Activated CD8-positive, alpha-beta memory T cell treated with anti-CD3 and anti-CD28 coated beads for 36 hours (primary cell): Measurements from ENCODE around the gene DENND2A. TPM values are rescaled to one million over a fixed set of nuclear protein-coding genes. Genes with fewer than 3 reads are reported as not detected.
"Not testable (repeated sequence)": the region's sequence is repeated elsewhere in the genome, so short reads cannot be mapped to it uniquely, and the experiment has no call there.

Source experiments
- CTCF ChIA-PET: fragments of 350-600 bp; sonication (Branson Sonifier 250); formaldehyde crosslinking; loops from one replicate; lab custom pipeline; 2021; ENCODE audit warnings: antibody characterized with exemption; lab: Charles Lee
- POLR2A ChIA-PET: fragments of 350-600 bp; sonication (Branson Sonifier 250); formaldehyde crosslinking; loops from one replicate; lab custom pipeline; 2021; ENCODE audit warnings: antibody characterized with exemption; lab: Charles Lee
- total RNA-seq, 2 experiments: library from RNA; stranded (reverse); gene quantifications; one replicate each; pipeline ENCODE4 v1.2.3, GENCODE V29; 2021

DENND2A gene
- total RNA-seq, 2 experiments from 2014 or later: not detected

DNA sequence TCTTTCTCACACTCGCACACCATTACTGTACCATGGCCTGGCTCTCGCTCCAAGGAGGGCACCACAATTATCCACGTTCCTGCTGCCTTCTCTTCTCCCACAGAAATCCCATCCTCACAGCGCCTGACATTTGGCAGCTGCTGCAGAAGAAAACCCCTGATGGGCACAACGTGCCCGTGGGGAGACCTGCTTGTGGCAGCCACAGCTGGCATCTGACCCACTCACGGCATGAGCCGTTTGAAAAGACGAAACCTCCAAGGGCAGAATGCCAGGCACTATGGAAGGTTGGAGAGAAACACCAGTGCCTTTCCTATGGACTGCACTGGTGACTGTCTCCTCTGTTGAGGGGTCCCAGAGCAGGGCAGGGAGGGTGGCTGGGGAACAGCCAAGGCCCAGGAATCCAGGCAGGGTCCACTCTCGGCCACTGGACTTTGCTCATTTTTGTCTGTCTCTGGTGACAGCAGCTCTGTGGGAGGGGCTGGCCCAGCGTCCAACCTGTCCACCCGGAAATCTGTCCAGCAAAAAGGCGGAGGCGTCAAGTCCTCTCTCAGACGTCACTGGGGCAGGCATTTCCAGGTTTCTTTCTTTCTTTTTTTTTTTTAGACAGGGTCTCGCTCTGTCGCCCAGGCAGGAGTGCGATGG lies 100.4 kb downstream of the DENND2A start:
- CTCF ChIA-PET: no interaction called here
- POLR2A ChIA-PET: no interaction called here

DNA sequence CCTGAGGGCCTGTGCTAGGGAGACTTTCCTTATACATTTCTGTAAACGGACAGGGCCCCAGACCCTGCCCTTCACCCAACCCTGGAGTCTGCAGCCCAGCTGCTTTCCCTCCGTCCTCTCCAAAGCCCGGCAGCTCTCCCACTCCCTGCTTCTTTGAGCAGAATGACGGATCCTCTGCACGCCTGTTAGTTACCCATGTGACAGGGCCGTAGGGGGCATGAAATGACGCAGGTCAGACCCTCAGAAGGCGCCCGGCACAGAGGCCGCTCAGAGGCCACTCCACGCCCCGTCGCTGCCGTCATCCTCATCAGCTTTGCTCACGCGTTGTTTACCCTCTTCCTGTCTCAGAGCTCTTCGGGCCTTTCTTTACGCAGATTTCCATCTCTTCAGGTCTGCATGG lies 101.2 kb downstream of the DENND2A start:
- POLR2A ChIA-PET: no interaction called here
- CTCF ChIA-PET: no interaction called here

DNA sequence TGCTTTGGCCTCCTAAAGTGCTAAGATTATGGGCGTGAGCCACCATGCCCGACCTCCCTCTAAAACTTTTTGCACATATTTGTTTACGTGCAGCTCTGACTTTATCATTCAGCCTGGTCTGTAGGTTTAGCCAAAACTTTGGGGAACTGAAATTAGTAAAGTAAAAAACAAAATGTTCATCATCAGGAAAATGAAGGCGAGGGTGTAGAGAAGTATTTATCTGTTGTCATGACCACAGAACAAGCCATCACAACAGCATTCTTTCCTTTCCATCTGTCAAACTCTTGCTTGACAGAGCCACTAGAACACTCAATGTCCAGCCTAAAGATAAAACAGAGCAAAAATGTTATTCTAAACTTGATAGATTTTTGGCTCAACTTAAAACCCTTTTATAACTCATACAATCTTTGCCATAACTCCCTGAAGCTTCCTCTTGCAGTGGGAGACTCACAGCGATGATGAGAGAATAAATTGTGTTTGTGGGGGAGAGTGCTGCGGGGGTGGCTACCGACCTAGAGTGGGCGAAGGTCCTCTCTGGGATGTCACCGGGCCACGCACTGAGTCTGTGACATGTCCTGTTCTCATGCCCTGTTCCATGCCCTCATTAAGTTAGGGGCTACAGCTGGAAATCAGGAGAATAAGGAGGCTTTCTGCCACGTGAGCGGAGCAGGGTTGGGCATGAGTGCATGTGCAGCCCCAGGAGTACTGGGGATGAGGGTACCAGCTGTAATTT lies 102.7 kb downstream of the DENND2A start:
- ChIA-PET POLR2A (no interaction called here), CTCF (interaction anchor here (0.7 kb wide), 1 partner anchor 115 kb away, joined by 4 read pairs; no protein-coding TSS in a partner anchor)

DNA sequence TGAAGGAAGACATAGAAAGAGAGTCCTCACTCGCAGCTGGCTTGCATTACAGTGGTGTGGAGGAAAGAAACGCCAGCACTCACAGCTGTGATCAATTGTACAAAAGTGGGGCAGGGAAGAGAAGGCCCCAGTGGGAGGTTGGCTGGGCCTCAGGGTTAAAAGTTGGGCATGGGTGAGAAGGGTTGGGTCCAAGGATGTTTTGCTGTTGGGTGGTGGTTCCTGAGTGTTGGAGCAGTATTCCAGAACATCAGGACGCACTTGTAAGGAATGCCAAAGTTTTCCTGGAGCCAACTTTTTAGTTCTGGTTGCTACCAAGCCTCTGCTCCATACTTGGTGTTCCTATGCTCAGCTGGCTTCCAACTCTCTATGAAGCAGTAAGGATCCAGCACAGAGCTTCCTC lies 105.9 kb downstream of the DENND2A start:
- ChIA-PET CTCF (no interaction called here), POLR2A (no interaction called here)

DNA sequence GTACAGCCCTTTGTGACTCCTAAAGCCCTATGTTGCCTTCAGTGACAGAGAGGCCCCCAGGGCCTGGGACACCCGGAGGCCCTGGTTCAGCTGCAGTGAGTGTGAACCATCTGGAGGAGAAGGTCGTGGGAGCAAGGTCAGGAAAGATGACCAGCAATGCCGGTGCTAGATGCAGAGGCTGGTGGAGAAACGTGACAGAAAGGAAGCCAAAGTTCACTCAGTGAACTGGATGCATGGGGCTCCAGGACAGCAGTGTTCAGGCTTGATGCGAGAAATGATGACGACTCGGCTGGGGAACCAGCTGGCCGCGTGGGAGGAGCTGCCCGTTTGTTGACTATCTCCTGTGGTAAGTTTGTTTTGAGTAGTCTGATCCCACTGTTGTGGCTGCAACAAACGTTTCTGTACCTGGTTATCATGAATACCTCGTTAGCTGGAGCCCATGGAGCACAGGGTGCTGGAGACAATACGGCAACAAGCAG lies 107.2 kb downstream of the DENND2A start:
- ChIA-PET POLR2A (no interaction called here), CTCF (interaction anchor here (1.0 kb wide), 1 partner anchor 21 kb away, joined by 4 read pairs; no protein-coding TSS in a partner anchor)

DNA sequence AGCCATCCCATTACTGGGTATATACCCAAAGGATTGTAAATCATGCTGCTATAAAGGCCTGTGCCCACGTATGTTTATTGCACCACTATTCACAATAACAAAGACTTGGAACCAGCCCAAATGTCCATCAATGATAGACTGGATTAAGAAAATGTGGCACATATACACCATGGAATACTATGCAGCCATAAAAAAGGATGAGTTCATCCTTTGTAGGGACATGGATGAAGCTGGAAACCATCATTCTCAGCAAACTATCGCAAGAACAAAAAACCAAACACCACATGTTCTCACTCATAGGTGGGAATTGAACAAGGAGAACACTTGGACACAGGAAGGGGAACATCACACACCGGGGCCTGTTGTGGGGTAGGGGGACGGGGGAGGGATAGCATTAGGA lies 111.2 kb downstream of the DENND2A start:
- POLR2A ChIA-PET, CTCF ChIA-PET: not testable (repeated sequence)

DNA sequence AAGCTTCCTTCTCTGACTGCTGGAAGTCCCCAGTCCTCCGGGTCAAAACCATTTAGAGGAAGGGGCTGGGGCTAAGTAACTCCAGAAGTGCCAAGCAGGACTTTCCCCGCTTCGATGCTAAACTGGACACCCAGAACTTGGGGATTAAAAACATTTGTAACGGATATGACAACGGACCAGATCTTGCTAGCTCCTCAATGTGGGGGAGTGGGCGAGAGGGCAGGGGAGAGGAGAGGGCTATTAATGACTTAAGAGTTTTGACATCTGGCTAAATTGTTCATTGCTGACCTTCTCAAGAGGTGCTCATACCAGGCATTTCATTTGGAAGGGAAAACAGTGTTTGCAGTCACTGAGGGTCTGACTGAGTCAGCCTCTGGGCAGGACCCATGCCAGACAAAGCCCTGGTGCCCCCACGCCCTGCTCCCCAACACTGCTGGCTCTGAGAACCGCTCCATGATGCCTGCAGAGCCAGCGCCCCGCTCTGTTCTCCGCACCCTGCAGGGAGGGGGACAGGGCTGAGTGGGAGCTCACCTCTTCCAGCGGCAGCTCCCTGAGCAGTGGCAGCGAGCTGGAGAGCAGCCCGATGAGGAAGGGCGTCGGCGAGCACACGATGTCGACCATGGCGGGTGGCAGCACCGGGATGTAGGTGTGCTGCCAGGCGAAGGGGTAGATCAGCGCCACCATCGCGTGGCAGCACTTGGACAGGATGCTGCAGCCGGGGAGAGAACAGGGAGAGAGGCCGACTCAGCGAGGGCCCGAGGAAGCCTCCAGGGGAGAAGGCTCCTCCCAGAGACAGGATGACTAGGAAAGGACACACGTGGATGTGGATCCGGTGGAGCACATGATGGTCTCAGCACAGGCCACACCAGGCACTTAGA lies 113.6 kb downstream of the DENND2A start:
- POLR2A ChIA-PET: interaction anchor here (0.6 kb wide), 1 partner anchor 54 kb away, joined by 5 read pairs; no protein-coding TSS in a partner anchor
- CTCF ChIA-PET: interaction anchor here (0.5 kb wide), 1 partner anchor 12 kb away, joined by 4 read pairs; no protein-coding TSS in a partner anchor

DNA sequence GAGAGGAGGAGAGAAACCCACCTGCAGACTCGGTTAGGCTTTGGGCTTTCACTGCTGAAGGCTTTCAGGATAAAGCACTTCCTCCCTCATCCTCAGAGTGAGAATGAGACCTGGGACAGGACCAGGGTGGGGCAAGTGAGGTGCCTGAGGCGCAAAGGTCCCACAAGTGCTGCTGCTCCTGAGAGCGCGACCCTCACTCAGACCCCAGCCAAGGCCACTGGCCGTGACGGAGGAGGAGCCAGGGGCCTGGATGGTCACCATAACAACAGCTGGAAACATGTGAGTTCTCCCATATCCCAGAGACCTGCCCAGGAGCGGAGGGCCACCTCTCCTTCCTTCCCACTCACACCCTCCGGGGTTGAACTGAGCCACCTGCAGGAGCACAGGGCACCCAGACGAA lies 114.4 kb downstream of the DENND2A start:
- CTCF ChIA-PET: interaction anchor here (0.5 kb wide), 1 partner anchor 11 kb away, joined by 4 read pairs; no protein-coding TSS in a partner anchor
- POLR2A ChIA-PET: no interaction called here

DNA sequence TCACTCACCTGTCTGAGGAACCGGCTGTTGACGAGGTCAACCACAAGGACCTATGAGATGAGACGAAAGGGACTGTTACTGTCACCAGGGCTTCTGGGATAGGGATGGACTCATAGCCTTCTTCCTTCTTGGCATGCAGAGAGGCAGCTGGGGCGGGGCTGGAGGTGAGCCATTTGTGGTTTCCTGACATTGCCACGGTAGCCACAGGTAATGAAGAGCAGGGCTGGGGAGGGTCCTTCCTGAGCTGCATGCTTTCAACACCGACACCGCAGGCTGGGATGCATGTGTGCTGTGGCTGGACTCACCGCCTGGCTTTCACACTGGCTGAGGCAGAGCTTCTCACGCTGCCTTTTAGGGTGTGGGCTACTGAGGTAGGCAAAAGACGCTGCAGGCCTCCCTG lies 114.9 kb downstream of the DENND2A start:
- POLR2A ChIA-PET: no interaction called here
- CTCF ChIA-PET: no interaction called here

DNA sequence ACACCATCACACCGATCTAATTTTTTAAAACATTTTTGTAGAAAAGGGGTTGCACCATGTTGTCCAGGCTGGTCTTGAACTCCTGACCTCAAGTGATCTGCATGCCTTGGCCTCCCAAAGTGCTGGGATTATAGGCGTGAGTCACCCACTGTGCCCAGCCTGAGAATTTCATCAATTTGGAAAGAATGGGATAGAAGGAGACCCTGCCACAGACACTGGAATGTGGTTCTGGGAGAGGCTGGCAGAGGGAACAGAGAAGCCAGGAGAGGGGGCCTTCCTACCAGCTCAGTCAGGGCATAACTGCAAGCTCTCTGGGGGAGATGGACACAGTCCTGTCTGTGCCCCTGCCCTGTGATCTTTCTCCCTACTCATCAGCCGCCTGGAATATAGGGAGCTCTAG lies 119.2 kb downstream of the DENND2A start:
- ChIA-PET POLR2A (no interaction called here), CTCF (interaction anchor here (0.6 kb wide), 1 partner anchor 148 kb away, joined by 3 read pairs; no protein-coding TSS in a partner anchor)

DNA sequence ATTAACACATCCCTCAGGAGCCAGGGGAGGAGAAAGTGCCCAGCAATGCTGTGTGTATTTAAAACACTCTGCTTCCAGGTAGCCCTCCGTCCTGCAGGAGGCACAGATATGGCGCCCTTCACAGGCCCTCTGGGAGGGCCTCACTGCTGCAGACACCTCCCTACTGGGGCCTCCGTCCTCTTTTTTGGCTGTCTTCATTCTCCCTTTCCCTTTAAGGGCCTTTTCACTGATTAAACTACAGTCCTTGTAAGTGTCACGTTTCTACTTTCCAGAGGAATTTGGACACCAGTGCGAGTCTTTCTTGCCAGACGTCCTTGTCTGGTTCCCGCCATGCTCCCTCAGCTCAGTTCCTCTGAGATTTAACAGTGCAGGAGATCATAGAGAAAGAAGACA lies 121.6 kb downstream of the DENND2A start:
- POLR2A ChIA-PET: no interaction called here

DNA sequence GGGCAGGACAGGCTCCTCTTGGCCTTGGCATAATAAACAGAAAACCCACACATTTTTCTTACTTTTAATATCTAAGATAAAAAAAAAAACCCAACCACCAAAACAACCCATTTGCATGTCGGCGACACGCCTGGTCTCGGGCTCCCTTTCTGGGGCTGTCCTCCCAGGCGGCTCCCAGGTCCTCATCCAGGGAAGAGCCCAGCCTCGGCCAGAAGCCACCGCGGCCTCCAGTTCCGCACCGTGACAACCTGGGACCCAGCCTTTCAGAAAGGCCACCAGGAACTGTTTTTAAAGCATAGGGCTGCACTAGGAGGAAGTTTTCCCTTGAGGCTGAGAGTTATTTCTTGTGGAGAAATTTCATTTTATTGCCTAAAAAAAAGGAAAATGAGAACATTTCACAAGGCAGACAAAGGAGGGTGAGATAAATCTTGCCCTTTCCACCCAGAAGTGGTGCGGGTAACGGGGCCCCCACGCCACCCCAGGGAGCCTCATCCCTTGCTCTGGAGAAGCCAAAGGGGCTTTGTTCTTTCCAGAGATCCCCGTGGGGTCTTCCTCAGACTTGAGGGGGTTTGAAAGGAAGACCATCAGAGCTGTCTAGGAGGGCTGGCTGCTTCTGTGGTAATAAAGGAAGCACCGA lies 122.1 kb downstream of the DENND2A start:
- CTCF ChIA-PET: interaction anchor here (1.1 to 2.8 kb wide), 4 partner anchors 36 to 141 kb away, joined by 3 to 16 read pairs (median 4); no protein-coding TSS in a partner anchor
- POLR2A ChIA-PET: no interaction called here

More for the DNA sequence above, 121.6 kb downstream of the DENND2A start:
- CTCF ChIA-PET: interaction anchor here (1.3 kb wide), 1 partner anchor 36 kb away, joined by 3 read pairs; no protein-coding TSS in a partner anchor

DNA sequence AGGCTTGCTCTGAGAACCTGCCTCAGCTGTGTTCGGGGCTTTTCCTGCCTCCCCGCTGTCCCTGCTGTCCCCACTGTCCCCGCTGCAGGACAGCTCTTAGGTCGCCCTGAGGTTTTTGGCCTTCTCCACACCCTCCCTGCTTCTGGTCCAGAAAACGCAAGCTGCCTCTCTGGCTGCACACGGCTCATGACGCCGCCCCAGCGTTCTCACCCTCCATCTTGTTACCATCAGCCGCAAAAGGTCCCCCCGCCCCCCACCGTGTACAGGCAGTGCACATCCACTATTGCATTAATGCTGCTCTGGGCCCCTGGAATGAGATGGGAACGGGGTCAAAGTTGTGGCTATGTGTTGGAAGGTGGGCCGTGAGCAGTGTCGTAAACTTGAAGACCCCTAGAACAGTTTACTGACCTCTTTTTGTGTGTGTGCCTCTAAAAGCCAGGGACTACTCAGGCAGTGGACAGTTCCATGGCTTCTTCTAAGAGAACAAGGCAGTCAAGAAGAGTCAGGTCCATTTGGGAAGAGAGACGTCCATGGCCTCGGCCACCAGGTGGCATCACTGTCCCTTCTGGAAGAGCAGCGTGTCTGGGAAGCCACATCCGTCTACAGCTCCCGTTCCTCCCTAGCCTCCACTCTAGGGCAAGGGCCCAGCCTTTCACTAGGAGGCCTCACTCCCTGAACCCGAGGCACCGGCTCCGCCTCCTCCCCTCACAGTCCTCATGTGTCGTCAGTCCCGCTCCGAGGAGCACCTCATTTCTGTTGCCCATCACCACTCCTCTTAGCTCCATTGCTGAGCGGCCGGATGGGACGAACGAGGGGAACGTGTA lies 122.9 kb downstream of the DENND2A start:
- CTCF ChIA-PET: interaction anchor here (1.1 to 2.8 kb wide), 4 partner anchors 37 to 142 kb away, joined by 3 to 16 read pairs (median 4); no protein-coding TSS in a partner anchor
- POLR2A ChIA-PET: no interaction called here

DNA sequence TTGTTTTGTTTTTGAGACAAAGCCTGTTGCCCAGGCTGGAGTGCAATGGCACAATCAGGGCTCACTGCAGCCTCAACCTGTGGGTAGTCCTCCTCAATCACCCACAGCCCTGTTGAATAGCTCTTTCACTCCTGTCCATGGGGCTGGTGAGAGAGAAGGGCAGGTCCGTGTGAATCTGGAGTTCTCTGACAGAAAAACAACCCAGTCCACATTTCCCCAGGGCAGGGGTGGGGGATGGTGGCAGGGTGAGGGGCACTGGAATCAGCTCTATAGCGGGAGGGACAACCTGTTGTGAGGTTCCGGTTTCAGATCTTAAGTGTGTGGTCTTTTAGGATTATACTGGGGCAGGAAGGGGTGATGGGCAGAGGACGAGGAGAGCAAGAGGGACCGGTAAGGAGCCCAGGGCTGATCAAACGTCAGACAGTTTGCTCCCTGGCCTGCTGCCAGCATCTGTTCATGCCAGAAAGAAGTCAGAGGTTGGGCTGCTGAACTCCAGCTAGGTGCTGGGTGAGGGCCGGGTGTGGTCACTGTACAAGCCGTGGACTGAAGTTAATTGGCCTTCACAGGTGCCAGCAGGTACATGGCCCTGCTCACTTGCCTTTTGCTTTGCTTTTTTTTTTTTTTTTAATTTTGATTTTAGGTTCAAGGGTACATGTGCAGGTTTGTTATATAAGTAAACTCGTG lies 128.2 kb downstream of the DENND2A start:
- POLR2A ChIA-PET: no interaction called here
- CTCF ChIA-PET: no interaction called here

DNA sequence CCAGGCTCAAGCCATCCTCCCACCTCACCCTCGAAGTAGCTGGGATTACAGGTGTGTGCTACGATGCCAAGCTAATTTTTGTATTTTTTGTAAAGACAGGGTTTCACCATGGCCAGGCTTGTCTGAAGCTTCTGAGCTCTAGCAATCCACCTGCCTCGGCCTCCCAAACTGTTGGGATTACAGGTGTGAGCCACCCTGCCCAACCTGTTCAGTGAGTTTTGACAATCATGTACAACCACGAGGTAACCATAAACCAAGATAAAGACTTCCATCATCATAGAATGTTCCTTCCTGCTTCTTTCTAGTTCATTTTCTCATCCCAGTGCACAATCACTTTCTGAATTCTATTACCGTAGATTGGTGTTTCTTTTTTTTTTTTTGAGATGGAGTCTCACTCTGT lies 130.8 kb downstream of the DENND2A start:
- POLR2A ChIA-PET: no interaction called here
- CTCF ChIA-PET: no interaction called here

DNA sequence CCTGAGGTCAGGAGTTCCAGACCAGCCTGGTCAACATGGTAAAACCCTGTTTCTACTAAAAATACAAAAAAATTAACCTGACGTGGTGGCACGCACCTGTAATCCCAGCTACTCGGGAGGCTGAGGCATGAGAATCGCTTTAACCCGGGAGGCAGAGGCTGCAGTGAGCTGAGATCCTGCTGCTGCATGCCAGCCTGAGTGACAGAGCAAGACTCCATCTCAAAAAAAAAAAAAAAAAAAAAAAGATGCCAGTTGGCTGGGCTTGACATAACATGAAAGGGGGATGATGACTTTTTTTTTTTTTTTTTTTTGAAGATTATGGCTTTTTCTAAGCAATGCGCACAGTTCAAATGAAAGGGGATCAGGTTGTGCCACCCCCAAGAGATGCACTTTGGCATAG lies 133.1 kb downstream of the DENND2A start:
- CTCF ChIA-PET: not testable (repeated sequence)
- POLR2A ChIA-PET: interaction anchor here (0.6 kb wide), 1 partner anchor 67 kb away, joined by 10 read pairs; no protein-coding TSS in a partner anchor

DNA sequence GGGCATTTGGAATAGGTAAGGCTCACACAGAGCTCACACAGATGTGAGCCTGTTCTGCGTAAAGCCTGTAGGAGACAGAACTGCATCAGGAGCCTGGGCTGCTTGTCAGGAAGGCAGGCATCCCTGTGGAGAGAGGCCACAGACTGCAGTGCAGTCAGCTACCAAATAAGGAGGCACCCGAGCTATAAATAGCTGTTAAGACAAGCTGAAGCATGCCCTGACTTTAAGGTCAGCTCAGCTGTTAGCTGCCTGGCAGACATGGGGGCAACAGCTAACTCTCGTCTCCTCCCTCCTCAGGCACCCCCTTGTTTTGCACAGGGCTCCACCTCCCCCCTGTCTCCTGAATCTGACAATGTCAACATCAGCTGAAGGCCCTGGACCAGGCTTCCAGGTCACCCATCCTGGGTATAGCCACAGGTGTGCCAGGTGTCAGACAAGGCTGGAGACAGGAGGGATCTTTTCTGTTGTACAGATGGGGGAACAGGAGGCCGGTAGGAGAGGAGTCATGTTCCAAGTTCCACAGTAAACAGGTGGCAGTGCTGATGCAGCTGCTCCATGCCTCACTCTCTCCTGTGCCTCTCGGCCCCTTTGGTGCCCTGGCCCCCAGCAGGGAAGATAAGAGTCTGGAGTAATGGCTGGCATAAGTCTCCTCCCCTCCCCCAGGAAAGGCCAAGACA lies 133.7 kb downstream of the DENND2A start:
- CTCF ChIA-PET: no interaction called here

More for the DNA sequence above, 133.7 kb downstream of the DENND2A start:
- POLR2A ChIA-PET: interaction anchor here (0.6 kb wide), 1 partner anchor 67 kb away, joined by 10 read pairs; no protein-coding TSS in a partner anchor
